SU-DHL-6 (cell line): ENCODE results near the gene ALG11.

Experiments
- H2AFZ ChIP-seq: fragments of 200-600 bp; sonication (generic); 2 replicates; pipeline ENCODE4 v1.6.1; 2014; ENCODE audit warnings: low read depth, mild to moderate bottlenecking, moderate library complexity, mixed read lengths, antibody characterized with exemption, low read length; ENCODE audit not compliant: severe bottlenecking
- H3F3A ChIP-seq: fragments of 200-600 bp; shearing (Covaris generic); 2 replicates; pipeline ENCODE4 v1.6.0; 2016; ENCODE audit warnings: antibody characterized with exemption, mild to moderate bottlenecking; ENCODE audit not compliant: insufficient read depth
- H3K27ac ChIP-seq: fragments of 200-600 bp; sonication (generic); 2 replicates; pipeline ENCODE4 v1.5.1; 2016; ENCODE audit warnings: low read depth, mild to moderate bottlenecking, low read length, moderate library complexity, mixed read lengths
- H3K27me3 ChIP-seq: fragments of 200-600 bp; sonication (generic), shearing (Covaris generic); 2 replicates; pipeline ENCODE4 v1.6.0; 2014; ENCODE audit warnings: mild to moderate bottlenecking, low read length
- H3K36me3 ChIP-seq: fragments of 200-600 bp; sonication (generic); 2 replicates; pipeline ENCODE4 v1.6.1; 2014; ENCODE audit warnings: mild to moderate bottlenecking, low read length, mixed read lengths
- H3K4me2 ChIP-seq: fragments of 300-600, 200-600 bp; shearing (Covaris generic), sonication (generic); 2 replicates; pipeline ENCODE4 v1.6.0; 2014; ENCODE audit warnings: low read length, low read depth, mild to moderate bottlenecking; ENCODE audit not compliant: poor library complexity, severe bottlenecking
- H3K4me3 ChIP-seq: fragments of 200-600 bp; sonication (generic); 2 replicates; pipeline ENCODE4 v1.5.1; 2014; ENCODE audit warnings: antibody characterized with exemption, low read length, mild to moderate bottlenecking, mixed read lengths; ENCODE audit not compliant: insufficient read depth, poor library complexity, severe bottlenecking
- H3K79me2 ChIP-seq: fragments of 200-600 bp; sonication (generic); 2 replicates; pipeline ENCODE4 v1.6.1; 2014; ENCODE audit warnings: mild to moderate bottlenecking, low read length, moderate library complexity; ENCODE audit not compliant: insufficient read depth
- H3K9ac ChIP-seq: fragments of 200-600 bp; sonication (generic); 2 replicates; pipeline ENCODE4 v1.7.0; 2014; ENCODE audit warnings: mild to moderate bottlenecking, low read length
- H3K9me2 ChIP-seq: fragments of 200-600 bp; sonication (generic); replicated peaks from 2 replicates; pipeline ENCODE4 v1.6.1; 2014; ENCODE audit warnings: low read length; ENCODE audit not compliant: insufficient read depth
- H3K9me3 ChIP-seq: fragments of 200-600 bp; sonication (generic); 2 replicates; pipeline ENCODE4 v1.6.1; 2014; ENCODE audit warnings: low read length, mixed read lengths; ENCODE audit not compliant: insufficient read depth
- H4K20me1 ChIP-seq: fragments of 200-600 bp; sonication (generic); 2 replicates; pipeline ENCODE4 v1.6.1; 2014; ENCODE audit warnings: low read depth, mild to moderate bottlenecking, antibody characterized with exemption, low read length, moderate library complexity, mixed read lengths
- EZH2phosphoT487 ChIP-seq: fragments of 200-600 bp; sonication (generic), shearing (Covaris generic); conservative IDR thresholded peaks from 2 replicates; pipeline ENCODE4 v1.6.1; 2018; ENCODE audit warnings: mild to moderate bottlenecking, antibody characterized with exemption, low read length, moderate library complexity, mixed read lengths
- TF ChIP-seq, protein P1 (sequence below): fragments of 200-600 bp; sonication (generic); IDR thresholded peaks from one replicate; pipeline ENCODE4 v1.5.1; 2017; ENCODE audit warnings: antibody characterized with exemption, mild to moderate bottlenecking, low read length, moderate library complexity; ENCODE audit not compliant: insufficient read depth, poor library complexity, severe bottlenecking

Gene ALG11

DNA sequence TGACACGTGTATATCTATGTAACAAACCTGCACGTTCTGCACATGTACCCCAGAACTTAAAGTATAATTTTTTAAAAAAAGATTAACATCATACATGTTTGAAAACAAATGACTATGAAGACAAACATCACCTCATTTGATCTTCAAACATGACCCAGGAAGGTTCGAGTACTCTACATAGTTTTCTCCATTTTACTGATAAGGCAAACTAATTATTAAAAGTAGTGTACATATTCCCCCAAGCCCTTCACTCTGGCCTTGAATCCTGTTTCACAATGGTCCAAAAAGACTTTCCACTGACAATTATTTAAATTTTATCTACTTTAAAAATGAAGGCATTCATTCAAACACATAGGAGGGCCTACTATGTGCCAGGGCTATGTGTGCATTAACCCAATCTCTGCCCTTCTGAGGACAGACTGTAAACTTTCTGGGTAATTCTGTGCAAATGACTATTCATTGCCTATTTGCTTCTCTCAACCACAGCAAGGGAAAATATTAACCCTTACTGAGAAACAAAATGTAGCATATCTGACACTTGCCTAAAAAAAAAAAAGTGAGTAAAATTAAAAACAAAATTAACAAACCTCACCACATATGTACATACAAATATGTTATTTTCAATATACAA, 23.1 kb upstream of the ALG11 start:
- H2AFZ ChIP-seq: no peak overlapping the region
- H3K9ac ChIP-seq: no peak overlapping the region
- H3K4me2 ChIP-seq: no peak overlapping the region
- H3K4me3 ChIP-seq: no peak overlapping the region
- no peak for TF ChIP-seq EZH2phosphoT487
- TF ChIP-seq, protein P1, sequence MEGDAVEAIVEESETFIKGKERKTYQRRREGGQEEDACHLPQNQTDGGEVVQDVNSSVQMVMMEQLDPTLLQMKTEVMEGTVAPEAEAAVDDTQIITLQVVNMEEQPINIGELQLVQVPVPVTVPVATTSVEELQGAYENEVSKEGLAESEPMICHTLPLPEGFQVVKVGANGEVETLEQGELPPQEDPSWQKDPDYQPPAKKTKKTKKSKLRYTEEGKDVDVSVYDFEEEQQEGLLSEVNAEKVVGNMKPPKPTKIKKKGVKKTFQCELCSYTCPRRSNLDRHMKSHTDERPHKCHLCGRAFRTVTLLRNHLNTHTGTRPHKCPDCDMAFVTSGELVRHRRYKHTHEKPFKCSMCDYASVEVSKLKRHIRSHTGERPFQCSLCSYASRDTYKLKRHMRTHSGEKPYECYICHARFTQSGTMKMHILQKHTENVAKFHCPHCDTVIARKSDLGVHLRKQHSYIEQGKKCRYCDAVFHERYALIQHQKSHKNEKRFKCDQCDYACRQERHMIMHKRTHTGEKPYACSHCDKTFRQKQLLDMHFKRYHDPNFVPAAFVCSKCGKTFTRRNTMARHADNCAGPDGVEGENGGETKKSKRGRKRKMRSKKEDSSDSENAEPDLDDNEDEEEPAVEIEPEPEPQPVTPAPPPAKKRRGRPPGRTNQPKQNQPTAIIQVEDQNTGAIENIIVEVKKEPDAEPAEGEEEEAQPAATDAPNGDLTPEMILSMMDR: no peak
- no peak overlapping the region for H3K27ac ChIP-seq
- no peaks in the 10 kb centered on the region for H3F3A ChIP-seq
- H3K9me3 ChIP-seq: no peaks in the 10 kb centered on the region
- H4K20me1 ChIP-seq: no peaks in the 10 kb centered on the region
- H3K36me3 ChIP-seq: no peaks in the 10 kb centered on the region
- H3K9me2 ChIP-seq: no peaks in the 10 kb centered on the region
- H3K27me3 ChIP-seq: no peaks in the 10 kb centered on the region
- H3K79me2 ChIP-seq: no peaks in the 10 kb centered on the region

DNA sequence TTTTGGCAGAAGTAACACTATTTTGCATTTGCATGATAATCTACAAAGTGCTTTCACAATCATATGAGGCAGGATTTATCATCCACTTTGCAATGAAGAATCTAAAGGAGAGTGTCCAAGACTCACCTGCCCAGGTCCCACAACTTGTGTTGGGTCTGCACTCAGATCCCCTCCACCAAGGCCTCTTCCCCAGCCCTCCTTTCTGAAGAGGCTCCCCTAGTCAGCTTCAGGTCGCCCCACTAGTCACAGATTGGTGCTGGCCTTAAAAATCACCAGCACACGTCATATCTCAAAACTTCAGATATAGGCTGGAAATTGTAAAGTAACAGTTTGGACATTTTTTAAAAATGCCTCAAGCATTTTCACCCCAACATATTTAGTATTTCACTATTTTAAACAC, 18.5 kb upstream of the ALG11 start:
- no peak overlapping the region for H3K4me2 ChIP-seq
- H2AFZ ChIP-seq: no peak overlapping the region
- H3K79me2 ChIP-seq: no peaks in the 10 kb centered on the region
- H4K20me1 ChIP-seq: no peaks in the 10 kb centered on the region
- H3F3A ChIP-seq: no peaks in the 10 kb centered on the region
- no peak overlapping the region for H3K4me3 ChIP-seq
- H3K36me3 ChIP-seq: no peaks in the 10 kb centered on the region
- no peaks in the 10 kb centered on the region for H3K27me3 ChIP-seq
- H3K9ac ChIP-seq: no peak overlapping the region
- no peaks in the 10 kb centered on the region for H3K9me2 ChIP-seq
- TF ChIP-seq, protein P1: no peak
- no peak for TF ChIP-seq EZH2phosphoT487
- no peaks in the 10 kb centered on the region for H3K9me3 ChIP-seq
- H3K27ac ChIP-seq: no peak overlapping the region

DNA sequence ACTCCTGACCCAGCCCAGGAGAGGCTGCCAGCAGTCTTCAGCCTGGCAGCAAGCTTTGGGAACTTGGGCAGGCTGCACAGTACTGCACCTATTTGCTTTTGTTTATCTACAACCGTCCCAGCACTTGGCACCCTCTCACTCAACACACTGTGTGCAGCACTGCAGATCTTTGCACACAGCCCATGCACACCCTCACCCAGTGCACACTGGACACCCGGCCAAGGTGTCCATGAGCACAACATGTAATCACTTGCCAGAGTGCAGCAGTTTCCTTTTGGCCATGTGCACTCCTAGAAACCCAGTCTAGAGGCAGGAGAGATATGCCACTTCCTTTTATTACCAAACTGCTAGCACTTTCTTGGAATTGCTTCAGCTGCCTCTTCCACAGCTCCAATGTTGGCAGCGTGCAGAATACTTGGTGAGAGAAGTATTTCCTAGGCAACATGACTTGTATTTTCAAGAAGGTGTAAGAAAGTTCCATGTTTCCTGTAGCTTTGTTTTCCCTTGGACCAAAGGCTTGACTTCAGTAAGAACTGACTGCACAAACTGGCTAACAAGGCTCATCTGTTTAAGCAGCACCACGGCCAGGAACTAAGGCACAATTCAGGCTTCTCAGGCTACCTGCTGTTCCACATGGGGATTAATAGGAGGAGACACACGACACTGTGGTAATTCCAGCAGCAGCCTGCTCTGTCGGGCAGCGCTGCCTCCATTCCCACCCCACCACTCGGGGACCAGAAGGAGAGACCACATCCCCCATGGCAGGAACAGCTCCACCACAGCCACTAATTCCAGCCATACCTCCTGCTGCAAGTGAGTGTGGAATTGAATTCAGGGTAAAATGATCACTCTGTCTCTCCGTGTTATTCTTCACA, 16.3 kb upstream of the ALG11 start:
- TF ChIP-seq, protein P1: no peak
- TF ChIP-seq EZH2phosphoT487: no peak
- Histone ChIP-seq H3K4me2 (no peak overlapping the region), H3K36me3 (no peaks in the 10 kb centered on the region), H3K9me3 (no peaks in the 10 kb centered on the region), H3F3A (no peaks in the 10 kb centered on the region), H2AFZ (no peak overlapping the region), H3K79me2 (no peaks in the 10 kb centered on the region), H3K9me2 (no peaks in the 10 kb centered on the region), H3K9ac (no peak overlapping the region), H3K27me3 (no peaks in the 10 kb centered on the region), H3K4me3 (no peak overlapping the region), H3K27ac (no peak overlapping the region), H4K20me1 (no peaks in the 10 kb centered on the region)
